Measurements from ENCODE around the gene ABCG2. TPM values are rescaled to one million over a fixed set of nuclear protein-coding genes. Genes with fewer than 3 reads are reported as not detected.

The ABCG2 gene
- polyA plus RNA-seq, 2 of the 4 experiments (the other 2 are of a cell fraction), result 27.9 to 55.3 TPM

DNA sequence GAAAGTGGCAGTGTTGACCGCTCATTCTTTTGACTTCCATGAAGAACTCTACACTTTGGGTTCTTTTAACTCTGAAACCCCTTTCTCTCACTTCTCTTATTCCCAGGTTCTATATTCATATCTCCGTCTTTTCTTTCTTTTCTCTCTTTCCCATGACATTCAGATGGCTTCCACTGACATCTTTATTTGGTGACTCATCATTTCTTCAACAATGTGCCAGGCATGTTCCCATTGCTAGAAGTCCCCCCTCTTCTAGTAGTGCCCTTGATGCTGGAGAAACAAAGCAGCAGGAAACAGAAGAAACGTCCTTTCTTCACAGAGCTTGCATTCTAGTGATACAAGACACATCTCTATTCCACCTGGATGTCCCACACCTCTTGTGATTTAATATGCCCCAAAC, 117.7 kb downstream of the ABCG2 start:
- no peak for DNase-seq (ENCODE audit: low read depth in 1 of 2, low spot score in 1 of 2)
- no peaks in the 10 kb centered on the region for H3K4me1 ChIP-seq
- POLR2A ChIA-PET, result no interaction called here
- H3K27ac ChIP-seq, result no peak overlapping the region
- WGBS (ENCODE audit: missing lambda C conversion rate), result 82% methylated on average over 3 of the region's 3 CpGs
- no peak overlapping the region for H3K4me2 ChIP-seq
- no peak for FAIRE-seq
- TF ChIP-seq HOXA7 (CRISPR knock-in tag; IDR thresholded peaks at IDR 0.05) (no peak), SMC3 (IDR thresholded peaks at IDR 0.05) (no peak), MAFK (IDR thresholded peaks at IDR 0.05; ENCODE audit: partially characterized antibody) (peak; percentile 33), FOSL2 (IDR thresholded peaks at IDR 0.05) (no peak), FOSL2 (CRISPR knock-in tag; IDR thresholded peaks at IDR 0.05) (peak; percentile 46; the same call in 1 of the 2 replicates), NR3C1 (IDR thresholded peaks at IDR 0.05) (no peak), HMGXB4 (CRISPR knock-in tag; IDR thresholded peaks at IDR 0.05; ENCODE audit: borderline replicate concordance) (no peak)
- TF ChIP-seq, protein P1, sequence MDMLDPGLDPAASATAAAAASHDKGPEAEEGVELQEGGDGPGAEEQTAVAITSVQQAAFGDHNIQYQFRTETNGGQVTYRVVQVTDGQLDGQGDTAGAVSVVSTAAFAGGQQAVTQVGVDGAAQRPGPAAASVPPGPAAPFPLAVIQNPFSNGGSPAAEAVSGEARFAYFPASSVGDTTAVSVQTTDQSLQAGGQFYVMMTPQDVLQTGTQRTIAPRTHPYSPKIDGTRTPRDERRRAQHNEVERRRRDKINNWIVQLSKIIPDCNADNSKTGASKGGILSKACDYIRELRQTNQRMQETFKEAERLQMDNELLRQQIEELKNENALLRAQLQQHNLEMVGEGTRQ (IDR thresholded peaks at IDR 0.05), result no peak
- no peaks in the 10 kb centered on the region for H3K9me3 ChIP-seq
- CTCF ChIA-PET, result interaction anchor here (1.0 kb wide), 1 partner anchor 178 kb away, joined by 4 read pairs; no protein-coding TSS in a partner anchor
- no peak for ATAC-seq
- no peak overlapping the region for H3K4me3 ChIP-seq

Small RNA genes within 50 kb of the gene (small RNA-seq; reads per million reads assigned to genes)
- gene RNU6-818P (0 reads per million in 6 experiments), gene RNU6ATAC31P (0 to 0.35 (median 0) reads per million in 6 experiments)

Other genes starting within 250 kb of the ABCG2 start
- gene SPP1, start 182.9 kb downstream of the ABCG2 start, polyA plus RNA-seq (2011; rRNA removed), result 415 and 509 TPM in 2 replicates
- gene SPP1, start 182.9 kb downstream of the ABCG2 start, polyA plus RNA-seq (2017; fragmentation: RNase III; extraction: RNeasy Plus Mini Kit Qiagen cat#74134 plus additional on column Dnase treatment), result 176 to 226 TPM (median 198 TPM) in 3 replicates
- 38.6 and 57.6 TPM in 2 replicates for gene PKD2, start 151.0 kb downstream of the ABCG2 start, polyA plus RNA-seq (2011; rRNA removed)
- gene PKD2, start 151.0 kb downstream of the ABCG2 start, polyA plus RNA-seq (2017; fragmentation: RNase III; extraction: RNeasy Plus Mini Kit Qiagen cat#74134 plus additional on column Dnase treatment), result 30.6 to 40.2 TPM (median 39.4 TPM) in 3 replicates
- gene PPM1K, start 125.9 kb upstream of the ABCG2 start, polyA plus RNA-seq (2011; rRNA removed), result 2.4 TPM in 2 replicates
- 0.76 to 0.90 TPM (median 0.85 TPM) in 3 replicates for gene PPM1K, start 125.9 kb upstream of the ABCG2 start, polyA plus RNA-seq (2017; fragmentation: RNase III; extraction: RNeasy Plus Mini Kit Qiagen cat#74134 plus additional on column Dnase treatment)
- 7.0 and 9.7 TPM in 2 replicates for gene HERC6, start 220.2 kb upstream of the ABCG2 start, polyA plus RNA-seq (2011; rRNA removed)
- 2.8 to 3.6 TPM (median 3.6 TPM) in 3 replicates for gene HERC6, start 220.2 kb upstream of the ABCG2 start, polyA plus RNA-seq (2017; fragmentation: RNase III; extraction: RNeasy Plus Mini Kit Qiagen cat#74134 plus additional on column Dnase treatment)

Measured in A549 (cell line).